ENCODE measurements around the gene AIM2. TPM values are rescaled to one million over a fixed set of nuclear protein-coding genes. Genes with fewer than 3 reads are reported as not detected.
"Not testable (repeated sequence)": the region's sequence is repeated elsewhere in the genome, so short reads cannot be mapped to it uniquely, and the experiment has no call there.

The AIM2 gene
- total RNA-seq, 5 donors from 2014 or later (not counting 1 experiment from before 2014, with no cell fraction given): 2.1 to 7.1 (median 2.7) TPM

- H3K9me3 Mint-ChIP-seq; H3K27ac ChIP-seq (ENCODE audit: low read length); H3K27ac Mint-ChIP-seq; H3K4me1 Mint-ChIP-seq; H3K4me3 ChIP-seq (ENCODE audit: control insufficient read depth in 1 of 2, extremely low read depth in 1 of 2, low read length in 1 of 2); DNase-seq; H3K9me3 ChIP-seq; H3K4me3 Mint-ChIP-seq; CTCF ChIA-PET; POLR2A ChIA-PET; H3K36me3 Mint-ChIP-seq; H3K4me1 ChIP-seq (ENCODE audit: control insufficient read depth in 1 of 2, extremely low read depth in 1 of 2, insufficient read depth in 2 of 2, low read length in 2 of 2); ATAC-seq (replicated peaks in 1 of 4); H3K36me3 ChIP-seq (ENCODE audit: control insufficient read depth in 2 of 2, extremely low read depth in 1 of 2, insufficient read depth in 1 of 2, low read length in 1 of 2): not testable (repeated sequence)
- H3K27me3 ChIP-seq (replicated peaks in 1 of 2; ENCODE audit: control insufficient read depth in 2 of 2, extremely low read depth in 1 of 2, insufficient read depth in 2 of 2, low read length in 1 of 2): peaks cover 0 to 18% of the 10 kb centered on the region in 2 experiments
- peaks cover 35 to 46% of the 10 kb centered on the region in 2 donors for H3K27me3 Mint-ChIP-seq
- no CpG with 5 or more reads among the region's 3 CpGs for WGBS (ENCODE audit: insufficient coverage)
Observed at GRCh38 chr1:159103021-159103420, 26.5 kb upstream of the AIM2 start.

GRCh38 chr1:159100589-159100988, 24.0 kb upstream of the AIM2 start:
- Mint-ChIP-seq H3K36me3 (no peaks in the 10 kb centered on the region), H3K9me3 (no peaks in the 10 kb centered on the region), H3K27me3 (peaks cover 19 to 30% of the 10 kb centered on the region in 2 donors), H3K4me1 (no peaks in the 10 kb centered on the region), H3K4me3 (no peak overlapping the region), H3K27ac (no peak overlapping the region)
- no peak overlapping the region for H3K27ac ChIP-seq (ENCODE audit: low read length)
- no peak for DNase-seq
- ChIA-PET POLR2A (no interaction called here), CTCF (no interaction called here)
- H3K27me3 ChIP-seq (replicated peaks in 1 of 2; ENCODE audit: control insufficient read depth in 2 of 2, extremely low read depth in 1 of 2, insufficient read depth in 2 of 2, low read length in 1 of 2): peaks cover 0 to 12% of the 10 kb centered on the region in 2 experiments
- ATAC-seq (replicated peaks in 1 of 4): no peak
- no peaks in the 10 kb centered on the region for H3K36me3 ChIP-seq (ENCODE audit: control insufficient read depth in 2 of 2, extremely low read depth in 1 of 2, insufficient read depth in 1 of 2, low read length in 1 of 2)
- H3K4me3 ChIP-seq (ENCODE audit: control insufficient read depth in 1 of 2, extremely low read depth in 1 of 2, low read length in 1 of 2): no peak overlapping the region
- no peaks in the 10 kb centered on the region for H3K9me3 ChIP-seq
- no peaks in the 10 kb centered on the region for H3K4me1 ChIP-seq (ENCODE audit: control insufficient read depth in 1 of 2, extremely low read depth in 1 of 2, insufficient read depth in 2 of 2, low read length in 2 of 2)
- no CpG with 5 or more reads among the region's 1 CpG for WGBS (ENCODE audit: insufficient coverage)

GRCh38 chr1:159098596-159098995, 22.0 kb upstream of the AIM2 start:
- H3K4me3 ChIP-seq (ENCODE audit: control insufficient read depth in 1 of 2, extremely low read depth in 1 of 2, low read length in 1 of 2): no peak overlapping the region
- ATAC-seq (replicated peaks in 1 of 4): no peak
- H3K27ac ChIP-seq (ENCODE audit: low read length): no peak overlapping the region
- DNase-seq: no peak
- 86% methylated on average over 1 of the region's 3 CpGs for WGBS (ENCODE audit: insufficient coverage)
- H3K9me3 ChIP-seq: no peaks in the 10 kb centered on the region
- no peaks in the 10 kb centered on the region for H3K36me3 ChIP-seq (ENCODE audit: control insufficient read depth in 2 of 2, extremely low read depth in 1 of 2, insufficient read depth in 1 of 2, low read length in 1 of 2)
- H3K4me1 Mint-ChIP-seq: no peaks in the 10 kb centered on the region
- POLR2A ChIA-PET: no interaction called here
- no peaks in the 10 kb centered on the region for H3K9me3 Mint-ChIP-seq
- no peak overlapping the region for H3K4me3 Mint-ChIP-seq
- H3K27ac Mint-ChIP-seq: no peak overlapping the region
- H3K27me3 Mint-ChIP-seq: peaks cover 16 to 26% of the 10 kb centered on the region in 2 donors
- H3K4me1 ChIP-seq (ENCODE audit: control insufficient read depth in 1 of 2, extremely low read depth in 1 of 2, insufficient read depth in 2 of 2, low read length in 2 of 2): no peaks in the 10 kb centered on the region
- peaks cover 0 to 3% of the 10 kb centered on the region in 2 experiments for H3K27me3 ChIP-seq (replicated peaks in 1 of 2; ENCODE audit: control insufficient read depth in 2 of 2, extremely low read depth in 1 of 2, insufficient read depth in 2 of 2, low read length in 1 of 2)
- no peaks in the 10 kb centered on the region for H3K36me3 Mint-ChIP-seq
- CTCF ChIA-PET: interaction anchor here in 1 of 2 donors (1.2 kb wide), 1 partner anchor 10 kb away, joined by 4 read pairs; no protein-coding TSS in a partner anchor

- CTCF ChIA-PET: no interaction called here
- Mint-ChIP-seq H3K4me3 (no peak overlapping the region), H3K9me3 (no peaks in the 10 kb centered on the region), H3K4me1 (peaks cover 0 to 31% (median 18%) of the 10 kb centered on the region in 3 donors), H3K27me3 (peaks cover under 1 to 4% of the 10 kb centered on the region in 2 donors), H3K27ac (peak overlapping the region; percentile 76 to 84), H3K36me3 (no peaks in the 10 kb centered on the region)
- Histone ChIP-seq H3K4me1 (ENCODE audit: control insufficient read depth in 1 of 2, extremely low read depth in 1 of 2, insufficient read depth in 2 of 2, low read length in 2 of 2) (no peaks in the 10 kb centered on the region), H3K27ac (ENCODE audit: low read length) (peak overlapping the region; percentile 9), H3K36me3 (ENCODE audit: control insufficient read depth in 2 of 2, extremely low read depth in 1 of 2, insufficient read depth in 1 of 2, low read length in 1 of 2) (no peaks in the 10 kb centered on the region), H3K4me3 (ENCODE audit: control insufficient read depth in 1 of 2, extremely low read depth in 1 of 2, low read length in 1 of 2) (no peak overlapping the region), H3K27me3 (replicated peaks in 1 of 2; ENCODE audit: control insufficient read depth in 2 of 2, extremely low read depth in 1 of 2, insufficient read depth in 2 of 2, low read length in 1 of 2) (no peaks in the 10 kb centered on the region), H3K9me3 (no peaks in the 10 kb centered on the region)
- DNase-seq (no peak), ATAC-seq (replicated peaks in 1 of 4) (peak in 1 of 4 experiments; percentile 51)
- POLR2A ChIA-PET: interaction anchor here in 1 of 2 donors (0.5 kb wide), 1 partner anchor 24 kb away, joined by 4 read pairs; no protein-coding TSS in a partner anchor
- WGBS (ENCODE audit: insufficient coverage): 83% methylated on average over 2 of the region's 3 CpGs
Observed at GRCh38 chr1:159092036-159092760, 15.6 kb upstream of the AIM2 start.

GRCh38 chr1:159091607-159092031, 15.1 kb upstream of the AIM2 start:
- DNase-seq: no peak
- H3K4me1 ChIP-seq (ENCODE audit: control insufficient read depth in 1 of 2, extremely low read depth in 1 of 2, insufficient read depth in 2 of 2, low read length in 2 of 2): no peaks in the 10 kb centered on the region
- H3K9me3 ChIP-seq: no peaks in the 10 kb centered on the region
- peak overlapping the region; percentile 27 to 76 for H3K27ac Mint-ChIP-seq
- peaks cover 0 to 3% of the 10 kb centered on the region in 2 donors for H3K27me3 Mint-ChIP-seq
- H3K4me3 Mint-ChIP-seq: no peak overlapping the region
- H3K27me3 ChIP-seq (replicated peaks in 1 of 2; ENCODE audit: control insufficient read depth in 2 of 2, extremely low read depth in 1 of 2, insufficient read depth in 2 of 2, low read length in 1 of 2): no peaks in the 10 kb centered on the region
- H3K36me3 Mint-ChIP-seq: no peaks in the 10 kb centered on the region
- H3K27ac ChIP-seq (ENCODE audit: low read length): peak overlapping the region; percentile 9
- peak in 1 of 4 experiments; percentile 52 for ATAC-seq (replicated peaks in 1 of 4)
- no peaks in the 10 kb centered on the region for H3K9me3 Mint-ChIP-seq
- H3K4me1 Mint-ChIP-seq: peaks cover 0 to 31% (median 18%) of the 10 kb centered on the region in 3 donors
- H3K36me3 ChIP-seq (ENCODE audit: control insufficient read depth in 2 of 2, extremely low read depth in 1 of 2, insufficient read depth in 1 of 2, low read length in 1 of 2): no peaks in the 10 kb centered on the region
- ChIA-PET POLR2A (no interaction called here), CTCF (no interaction called here)
- no CpG with 5 or more reads among the region's 1 CpG for WGBS (ENCODE audit: insufficient coverage)
- H3K4me3 ChIP-seq (ENCODE audit: control insufficient read depth in 1 of 2, extremely low read depth in 1 of 2, low read length in 1 of 2): no peak overlapping the region

GRCh38 chr1:159091180-159091560, 14.6 kb upstream of the AIM2 start:
- Histone ChIP-seq H3K4me1 (ENCODE audit: control insufficient read depth in 1 of 2, extremely low read depth in 1 of 2, insufficient read depth in 2 of 2, low read length in 2 of 2) (no peaks in the 10 kb centered on the region), H3K27me3 (replicated peaks in 1 of 2; ENCODE audit: control insufficient read depth in 2 of 2, extremely low read depth in 1 of 2, insufficient read depth in 2 of 2, low read length in 1 of 2) (no peaks in the 10 kb centered on the region), H3K9me3 (no peaks in the 10 kb centered on the region), H3K36me3 (ENCODE audit: control insufficient read depth in 2 of 2, extremely low read depth in 1 of 2, insufficient read depth in 1 of 2, low read length in 1 of 2) (no peaks in the 10 kb centered on the region), H3K4me3 (ENCODE audit: control insufficient read depth in 1 of 2, extremely low read depth in 1 of 2, low read length in 1 of 2) (no peak overlapping the region), H3K27ac (ENCODE audit: low read length) (no peak overlapping the region)
- Mint-ChIP-seq H3K4me1 (peaks cover 0 to 31% (median 18%) of the 10 kb centered on the region in 3 donors), H3K27ac (peak overlapping the region; percentile 27 to 76), H3K36me3 (no peaks in the 10 kb centered on the region), H3K9me3 (no peaks in the 10 kb centered on the region), H3K4me3 (no peak overlapping the region), H3K27me3 (peaks cover 0 to 3% of the 10 kb centered on the region in 2 donors)
- WGBS (ENCODE audit: insufficient coverage): no CpG with 5 or more reads among the region's 2 CpGs
- no peak for DNase-seq
- ChIA-PET CTCF (no interaction called here), POLR2A (no interaction called here)
- no peak for ATAC-seq (replicated peaks in 1 of 4)

Measured in T-cell (primary cell).